Measurements from ENCODE around the gene CEP89.
"Not testable (repeated sequence)": the region's sequence is repeated elsewhere in the genome, so short reads cannot be mapped to it uniquely, and the experiment has no call there.

The CEP89 gene

GRCh38 chr19:32873247-32873959 lies 98.4 kb downstream of the CEP89 start:
- FAIRE-seq: no peak
- TF ChIP-seq TAF1 (IDR thresholded peaks at IDR 0.05; ENCODE audit: borderline replicate concordance, low read depth, low read length) (no peak), POLR2AphosphoS5 (IDR thresholded peaks at IDR 0.05; ENCODE audit: low read depth, low read length) (no peak), POLR2A (IDR thresholded peaks at IDR 0.05; ENCODE audit: low read depth, low read length) (no peak)
- no peak for DNase-seq (ENCODE audit: insufficient read length)

- DNase-seq (ENCODE audit: insufficient read length): no peak
- TF ChIP-seq TAF1 (IDR thresholded peaks at IDR 0.05; ENCODE audit: borderline replicate concordance, low read depth, low read length) (no peak), POLR2A (IDR thresholded peaks at IDR 0.05; ENCODE audit: low read depth, low read length) (no peak), POLR2AphosphoS5 (IDR thresholded peaks at IDR 0.05; ENCODE audit: low read depth, low read length) (no peak)
Measured at GRCh38 chr19:32872391-32872790, 99.4 kb downstream of the CEP89 start.

GRCh38 chr19:32870981-32871451 lies 100.7 kb downstream of the CEP89 start:
- FAIRE-seq (no peak), DNase-seq (ENCODE audit: insufficient read length) (no peak)
- no peak for TF ChIP-seq TAF1 (IDR thresholded peaks at IDR 0.05; ENCODE audit: borderline replicate concordance, low read depth, low read length)
- TF ChIP-seq POLR2AphosphoS5 (IDR thresholded peaks at IDR 0.05; ENCODE audit: low read depth, low read length): no peak
- no peak for TF ChIP-seq POLR2A (IDR thresholded peaks at IDR 0.05; ENCODE audit: low read depth, low read length)

More at GRCh38 chr19:32872391-32872790, 99.4 kb downstream of the CEP89 start:
- FAIRE-seq: no peak

- TF ChIP-seq POLR2A (IDR thresholded peaks at IDR 0.05; ENCODE audit: low read depth, low read length) (no peak), TAF1 (IDR thresholded peaks at IDR 0.05; ENCODE audit: borderline replicate concordance, low read depth, low read length) (no peak), POLR2AphosphoS5 (IDR thresholded peaks at IDR 0.05; ENCODE audit: low read depth, low read length) (no peak)
- no peak for FAIRE-seq
- DNase-seq (ENCODE audit: insufficient read length): no peak
Measured at GRCh38 chr19:32869966-32870573, 101.7 kb downstream of the CEP89 start.

GRCh38 chr19:32869369-32869965 lies 102.3 kb downstream of the CEP89 start, which contains the start of gene SLC7A9:
Gene SLC7A9 (minus strand): TSS chr19:32869767. CDS start chr19:32868534, 1,233 bp downstream.
- TF ChIP-seq POLR2A (IDR thresholded peaks at IDR 0.05; ENCODE audit: low read depth, low read length) (no peak), POLR2AphosphoS5 (IDR thresholded peaks at IDR 0.05; ENCODE audit: low read depth, low read length) (no peak), TAF1 (IDR thresholded peaks at IDR 0.05; ENCODE audit: borderline replicate concordance, low read depth, low read length) (no peak)
- DNase-seq (ENCODE audit: insufficient read length) (no peak), FAIRE-seq (no peak)

- TF ChIP-seq POLR2A (IDR thresholded peaks at IDR 0.05; ENCODE audit: low read depth, low read length) (no peak), TAF1 (IDR thresholded peaks at IDR 0.05; ENCODE audit: borderline replicate concordance, low read depth, low read length) (no peak)
- DNase-seq (ENCODE audit: insufficient read length): no peak
- no peak for FAIRE-seq
Measured at GRCh38 chr19:32868206-32868950, 103.4 kb downstream of the CEP89 start.

GRCh38 chr19:32867436-32867835 lies 104.3 kb downstream of the CEP89 start:
- not testable (repeated sequence) for DNase-seq (ENCODE audit: insufficient read length); FAIRE-seq

GRCh38 chr19:32866564-32867265 lies 105.0 kb downstream of the CEP89 start:
- DNase-seq (ENCODE audit: insufficient read length) (no peak), FAIRE-seq (no peak)
- TF ChIP-seq POLR2AphosphoS5 (IDR thresholded peaks at IDR 0.05; ENCODE audit: low read depth, low read length): no peak
- no peak for TF ChIP-seq TAF1 (IDR thresholded peaks at IDR 0.05; ENCODE audit: borderline replicate concordance, low read depth, low read length)
- TF ChIP-seq POLR2A (IDR thresholded peaks at IDR 0.05; ENCODE audit: low read depth, low read length): no peak

GRCh38 chr19:32866061-32866460 lies 105.7 kb downstream of the CEP89 start:
- FAIRE-seq (no peak), DNase-seq (ENCODE audit: insufficient read length) (no peak)
- TF ChIP-seq POLR2AphosphoS5 (IDR thresholded peaks at IDR 0.05; ENCODE audit: low read depth, low read length) (no peak), TAF1 (IDR thresholded peaks at IDR 0.05; ENCODE audit: borderline replicate concordance, low read depth, low read length) (no peak), POLR2A (IDR thresholded peaks at IDR 0.05; ENCODE audit: low read depth, low read length) (no peak)

- DNase-seq (ENCODE audit: insufficient read length): no peak
- no peak for FAIRE-seq
- no peak for TF ChIP-seq POLR2AphosphoS5 (IDR thresholded peaks at IDR 0.05; ENCODE audit: low read depth, low read length)
- no peak for TF ChIP-seq TAF1 (IDR thresholded peaks at IDR 0.05; ENCODE audit: borderline replicate concordance, low read depth, low read length)
- no peak for TF ChIP-seq POLR2A (IDR thresholded peaks at IDR 0.05; ENCODE audit: low read depth, low read length)
Measured at GRCh38 chr19:32865326-32865725, 106.4 kb downstream of the CEP89 start.

All from GM12892 (cell line).